CD4-positive, alpha-beta T cell treated with Interferon alpha-2 for 1 hour (primary cell): ENCODE measurements around the gene LIN7C.
"Not testable (repeated sequence)": the region's sequence is repeated elsewhere in the genome, so short reads cannot be mapped to it uniquely, and the experiment has no call there.

ENCODE experiments used
- DNase-seq, 2 donors: peaks; one replicate each; pipeline ENCODE4 v3.0.0-alpha.2; 2020 to 2022

The LIN7C gene

DNA sequence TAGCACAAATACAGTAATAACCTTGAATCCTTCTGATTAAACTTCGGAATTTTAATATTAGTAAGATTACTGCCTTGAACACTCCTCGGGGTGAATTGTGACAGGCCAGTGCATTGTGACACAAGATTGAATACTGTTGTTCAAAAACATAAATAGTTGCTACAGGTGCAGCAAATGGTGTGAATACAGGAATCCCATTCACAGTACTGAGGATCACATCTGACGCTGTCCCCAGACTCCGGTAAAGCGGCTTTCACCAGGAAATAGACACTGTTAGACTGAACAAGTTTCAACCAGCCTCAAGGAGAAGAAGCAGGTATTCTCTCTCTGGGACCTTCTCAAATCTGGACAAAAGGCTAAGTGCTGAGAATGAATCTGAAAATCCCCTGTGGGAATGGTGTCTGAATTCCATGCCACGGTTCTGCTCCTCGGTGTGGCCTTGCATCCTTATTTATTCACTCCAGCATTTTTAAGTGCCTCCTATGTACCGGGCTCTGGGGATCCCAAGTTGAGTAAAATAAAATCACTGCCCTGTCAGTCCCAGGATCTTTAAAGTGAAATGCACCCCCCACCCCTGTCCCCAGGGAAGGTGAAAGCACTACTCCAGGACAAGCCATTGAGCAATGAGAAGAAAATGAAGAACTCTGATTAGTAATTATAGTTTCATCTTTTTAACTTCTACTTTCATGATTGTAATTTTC is 37.4 kb downstream of the LIN7C start:
- DNase-seq: no peak

DNA sequence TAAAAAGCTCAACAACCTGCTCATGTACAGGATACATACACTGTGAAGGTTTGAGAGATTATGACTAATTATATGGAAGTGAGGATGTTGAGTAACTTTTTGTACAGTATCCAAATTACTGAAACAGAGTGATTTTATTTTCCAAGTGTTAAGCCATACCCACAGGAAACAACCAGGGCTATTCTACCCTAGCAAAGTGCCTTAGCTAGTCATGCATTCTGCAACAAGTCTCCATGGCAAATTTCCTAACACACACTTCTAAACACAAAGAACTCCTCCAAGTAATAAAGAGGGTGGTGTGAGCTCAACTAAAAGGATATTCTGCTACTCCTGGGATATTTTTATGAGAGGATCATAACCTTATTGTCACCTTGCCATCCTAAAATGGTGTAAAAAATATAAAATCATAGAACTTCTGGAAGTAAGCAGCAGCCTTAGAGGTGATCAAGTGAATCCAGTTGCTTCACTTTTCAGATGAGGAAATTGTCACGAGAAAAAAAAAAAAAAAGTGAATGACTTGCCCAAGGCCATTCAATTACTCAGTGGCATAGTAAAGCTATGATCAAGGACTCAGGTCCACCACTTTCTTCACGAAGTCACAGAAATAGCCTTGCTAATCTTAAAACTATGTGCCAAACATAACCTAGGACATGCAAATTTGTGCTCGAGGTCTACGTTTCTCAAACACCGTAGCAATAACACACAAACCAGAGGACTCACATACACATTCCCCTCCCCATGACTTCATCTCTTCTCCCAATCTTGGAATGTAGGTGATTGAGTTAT is 38.2 kb downstream of the LIN7C start:
- DNase-seq: no peak

DNA sequence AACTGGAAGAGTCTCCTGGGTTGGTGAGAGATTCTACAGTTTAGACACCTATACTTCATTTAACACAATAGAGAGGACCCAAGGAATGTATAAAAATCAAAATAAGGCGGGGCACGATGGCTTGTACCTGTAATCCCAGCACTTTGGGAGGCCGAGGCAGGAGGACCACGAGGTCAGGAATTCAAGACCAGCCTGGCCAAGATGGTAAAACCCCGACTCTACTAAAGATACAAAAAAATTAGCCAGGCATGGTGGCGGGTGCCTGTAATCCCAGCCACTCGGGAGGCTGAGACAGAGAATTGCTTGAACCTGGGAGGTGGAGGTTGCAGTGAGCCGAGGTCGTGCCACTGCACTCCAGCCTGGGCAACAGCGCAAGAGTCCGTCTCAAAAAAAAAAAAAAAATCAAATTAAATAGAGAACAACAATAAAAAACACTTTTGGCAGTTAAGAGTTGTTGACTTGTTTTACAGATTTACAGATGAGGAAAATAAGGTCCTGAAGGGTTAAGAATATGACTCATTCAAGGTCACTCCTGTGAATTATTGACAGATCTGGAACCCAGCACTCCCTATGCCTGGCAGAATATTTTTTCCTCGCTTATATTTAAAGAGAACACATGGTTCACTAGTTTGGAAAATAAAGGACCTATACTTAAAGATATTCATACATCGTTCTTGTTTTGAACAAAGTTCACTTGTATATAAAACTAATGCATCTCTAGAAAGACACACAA is 39.2 kb downstream of the LIN7C start:
- no peak for DNase-seq

GRCh38 chr11:27466363-27466762 is 40.2 kb downstream of the LIN7C start:
- DNase-seq: no peak

GRCh38 chr11:27465629-27466028 is 40.9 kb downstream of the LIN7C start:
- DNase-seq: no peak

DNA sequence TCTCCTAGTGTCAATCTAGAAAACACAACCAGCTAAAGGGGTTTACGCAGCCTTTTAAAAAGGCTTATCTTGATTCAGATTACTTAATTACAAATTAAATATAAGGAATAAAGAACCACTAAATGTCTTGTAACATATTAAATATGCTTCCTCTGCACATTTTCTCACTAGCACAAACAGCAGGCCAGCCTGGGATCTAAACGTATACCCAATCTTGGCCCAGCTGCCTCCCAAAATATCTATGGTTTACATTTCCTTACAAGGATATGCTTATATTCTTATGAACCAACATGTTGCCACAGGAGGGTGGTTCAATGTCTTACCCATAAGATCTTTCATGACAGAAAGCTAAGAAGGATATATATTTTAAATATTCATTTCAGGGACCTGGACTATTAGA is 41.7 kb downstream of the LIN7C start:
- no peak for DNase-seq

DNA sequence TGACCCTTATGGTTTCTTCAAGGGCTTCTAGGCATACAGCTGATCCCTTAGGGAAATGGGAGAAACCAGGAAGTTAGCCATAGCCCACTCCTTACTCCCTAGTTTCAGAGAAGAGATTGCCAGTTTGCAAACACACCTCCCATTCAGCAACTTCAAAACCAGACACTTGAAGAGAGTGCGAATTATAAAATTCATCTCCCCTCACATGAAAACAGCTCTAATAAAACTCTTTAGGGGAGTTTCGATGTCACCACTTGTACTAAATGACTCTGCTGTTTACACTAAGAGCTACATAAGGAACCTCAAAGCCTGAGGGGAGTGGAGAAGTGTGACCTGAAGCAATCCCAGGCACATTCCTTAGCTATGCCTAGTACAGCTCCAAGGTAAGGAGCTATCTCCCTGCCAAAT is 42.3 kb downstream of the LIN7C start:
- no peak for DNase-seq

- no peak for DNase-seq
These were observed 44.0 kb downstream of the LIN7C start for GRCh38 chr11:27462543-27462942.

DNA sequence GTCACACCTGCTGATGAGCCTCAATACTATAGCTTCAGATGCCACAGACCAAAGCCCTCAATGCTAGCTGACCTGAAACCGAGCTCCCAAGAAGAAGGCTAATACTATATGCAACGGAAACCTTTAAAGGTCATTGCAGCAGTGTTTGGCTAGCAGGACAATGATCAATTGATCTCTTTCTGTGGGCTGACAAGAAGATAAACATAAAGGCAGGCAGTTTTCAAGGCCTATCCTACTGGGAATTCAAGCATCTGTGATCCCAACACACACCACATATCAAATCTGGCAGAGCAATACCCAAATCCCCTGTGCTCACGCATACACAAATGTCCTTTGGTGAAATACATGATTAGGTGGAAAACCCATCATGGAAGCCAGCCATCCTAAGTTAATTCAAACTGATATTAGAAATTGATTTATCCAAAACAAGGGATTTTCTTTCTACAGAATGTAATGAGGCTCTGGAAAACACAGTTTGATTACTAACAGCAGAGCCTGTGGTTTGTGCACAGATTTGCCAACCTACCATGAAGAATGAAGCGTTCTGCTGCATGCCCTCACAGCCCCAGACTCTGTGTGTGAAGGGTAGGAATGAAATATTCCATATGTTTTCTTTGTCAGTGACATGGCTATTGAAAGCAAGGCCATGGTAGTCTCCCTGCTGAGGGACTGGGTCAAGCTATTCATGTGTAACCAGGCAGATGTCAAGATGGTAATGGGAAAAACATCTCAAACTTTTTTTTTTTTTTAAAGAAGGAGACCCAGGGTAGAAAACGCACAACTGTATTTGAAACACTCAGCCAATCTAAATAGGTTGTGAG is 46.2 kb downstream of the LIN7C start:
- DNase-seq: no peak

GRCh38 chr11:27459191-27459590 is 47.4 kb downstream of the LIN7C start:
- DNase-seq: no peak

DNA sequence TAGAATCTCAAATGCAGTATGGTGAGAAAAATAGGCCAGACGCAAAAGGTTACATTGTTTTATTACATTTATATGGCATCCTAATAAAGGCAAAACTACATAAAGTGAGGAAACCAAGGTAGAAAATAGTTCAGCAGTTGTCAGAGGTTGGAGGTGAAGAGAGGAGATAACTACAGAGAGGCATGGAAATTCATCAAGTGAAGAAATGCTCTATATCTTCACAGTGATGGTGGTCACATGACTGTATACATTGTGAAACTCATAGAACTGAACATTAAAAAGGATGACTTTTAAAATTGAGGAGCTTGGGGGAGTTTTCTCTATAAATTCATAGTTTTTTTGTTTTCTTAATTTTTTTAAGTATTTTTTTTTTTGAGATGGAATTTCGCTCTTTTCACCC is 48.4 kb downstream of the LIN7C start:
- DNase-seq: no peak

DNA sequence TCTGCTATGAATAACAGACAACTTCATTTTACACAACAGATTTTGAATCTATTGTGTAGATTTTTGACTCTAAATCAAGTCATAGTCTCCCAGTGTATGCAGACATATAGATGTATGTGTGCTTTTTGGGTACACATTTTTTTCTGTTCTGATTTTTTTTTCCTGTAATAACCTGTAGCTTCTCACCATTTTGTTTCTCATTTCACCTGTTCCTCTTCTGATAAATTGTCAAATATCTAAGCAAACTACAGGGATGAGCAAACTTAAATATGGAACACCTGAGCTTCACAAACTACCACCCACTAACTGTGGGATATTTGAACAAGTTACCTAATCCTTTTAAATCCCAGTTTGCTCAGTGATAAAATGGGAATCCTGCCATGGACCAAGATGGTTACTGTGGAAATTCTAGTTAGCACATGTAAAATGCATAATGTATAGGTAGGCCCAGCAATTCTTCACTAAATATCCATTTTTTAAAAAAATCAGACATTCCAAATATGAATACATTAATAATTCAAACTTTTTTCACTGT is 49.7 kb downstream of the LIN7C start:
- no peak for DNase-seq

DNA sequence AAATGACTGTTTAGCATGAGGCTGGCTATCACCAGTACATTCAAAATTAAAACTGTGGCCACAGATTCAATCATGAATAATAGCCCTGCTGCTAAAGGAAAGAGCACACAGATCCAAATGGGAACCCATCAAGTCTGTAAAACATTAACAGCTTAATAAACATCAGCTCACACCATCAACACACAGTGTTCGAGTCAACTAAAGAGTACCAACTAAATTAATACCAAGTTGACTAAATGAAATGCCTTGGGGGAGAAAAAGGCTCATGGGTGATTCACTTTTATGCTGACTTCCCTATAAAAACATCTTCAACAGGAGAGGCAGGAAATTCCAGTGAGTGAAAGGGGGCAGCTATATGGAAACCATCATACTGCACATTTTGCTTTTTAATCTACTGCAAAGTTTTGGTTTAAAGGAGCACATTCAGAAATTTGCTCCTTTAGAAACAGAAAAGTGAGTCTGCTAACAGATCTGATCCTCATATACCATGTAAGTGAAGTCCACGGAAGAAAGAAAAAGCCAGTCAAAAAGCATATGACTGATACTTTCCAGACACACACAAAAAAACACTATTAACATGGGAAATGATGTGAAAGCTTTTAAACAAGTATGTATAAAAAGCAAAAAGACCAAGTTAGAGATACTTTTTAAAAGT is 50.3 kb downstream of the LIN7C start:
- no peak for DNase-seq

- DNase-seq: no peak
These were observed 50.9 kb downstream of the LIN7C start for GRCh38 chr11:27455667-27456066.

DNA sequence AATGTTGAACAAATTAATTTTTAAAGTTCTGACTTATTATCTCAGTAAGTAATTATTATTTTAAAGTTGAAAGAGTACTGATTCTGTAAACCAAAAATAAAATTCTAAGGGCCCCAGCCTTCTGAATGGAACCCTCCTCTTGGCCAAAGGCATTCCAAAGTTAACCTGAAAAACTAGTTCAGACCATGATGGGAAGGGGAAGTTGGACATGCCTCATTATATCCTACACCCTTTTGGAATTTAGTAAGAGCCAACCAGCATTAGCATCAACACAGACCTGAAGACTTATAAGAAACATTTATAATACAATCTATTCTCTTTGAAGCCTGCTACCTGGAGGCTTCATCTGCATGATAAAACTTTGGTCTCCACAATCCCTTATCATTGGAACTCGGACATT is 52.9 kb downstream of the LIN7C start:
- no peak for DNase-seq

DNA sequence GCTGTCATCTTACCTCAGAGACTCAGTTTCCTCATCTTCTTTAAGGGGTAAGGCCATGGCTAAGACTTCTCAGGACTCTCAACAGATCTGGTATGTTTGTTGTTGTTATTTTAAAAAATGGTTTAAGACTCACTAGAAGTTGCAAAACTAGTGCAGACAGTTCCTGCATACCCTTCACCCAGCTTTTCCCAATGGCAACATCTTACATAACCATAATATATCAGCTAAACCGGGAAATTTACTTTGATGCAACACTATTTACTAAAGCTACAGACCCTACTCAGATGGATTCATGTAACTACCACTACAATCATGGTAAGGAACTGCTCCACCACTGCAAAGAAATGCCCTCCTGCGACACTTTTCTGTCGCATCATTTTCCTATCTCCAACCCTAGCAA is 54.4 kb downstream of the LIN7C start:
- no peak for DNase-seq

- no peak for DNase-seq
These were observed 55.2 kb downstream of the LIN7C start for GRCh38 chr11:27451244-27451965.

GRCh38 chr11:27448184-27448540 is 58.4 kb downstream of the LIN7C start:
- DNase-seq: not testable (repeated sequence)

DNA sequence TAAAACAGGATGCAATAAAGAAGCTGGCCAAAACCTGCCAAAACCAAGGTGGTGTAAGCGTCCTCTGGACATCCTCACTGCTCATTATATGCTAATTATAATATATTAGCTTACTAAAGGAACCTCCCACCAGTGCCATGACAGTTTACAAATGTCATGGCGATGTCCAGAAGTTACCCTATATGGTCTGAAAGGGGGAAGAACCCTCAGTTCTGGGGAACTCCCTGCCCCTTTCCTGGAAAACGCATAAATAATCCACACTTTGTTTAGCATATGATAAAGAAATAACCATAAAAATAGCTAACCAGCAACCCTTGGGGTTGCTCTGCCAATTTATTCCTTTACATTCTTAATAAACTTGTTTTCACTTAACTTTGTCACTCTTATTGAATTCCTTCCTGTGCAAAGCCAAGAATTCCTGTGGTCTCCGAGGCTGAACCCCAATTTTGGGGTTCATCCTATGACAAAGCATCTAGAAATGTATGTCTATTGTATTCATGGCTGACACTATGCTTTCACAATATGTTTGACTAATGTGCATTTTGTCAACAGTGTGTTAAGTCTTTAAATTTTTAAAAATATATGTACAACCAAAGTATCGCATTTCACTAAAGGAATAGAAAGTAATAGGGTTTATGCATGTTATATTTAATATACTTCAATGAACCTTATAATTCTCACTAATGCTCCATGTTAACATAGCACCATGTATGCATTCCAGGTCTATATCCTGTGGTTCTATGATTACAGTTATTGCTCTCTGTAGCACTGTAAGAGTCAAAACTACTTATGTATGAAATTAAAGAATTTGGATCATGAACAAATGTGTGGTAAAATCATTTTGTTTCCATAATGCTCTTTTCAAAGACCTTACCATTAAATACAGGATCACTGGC is 59.0 kb downstream of the LIN7C start:
- no peak for DNase-seq

DNA sequence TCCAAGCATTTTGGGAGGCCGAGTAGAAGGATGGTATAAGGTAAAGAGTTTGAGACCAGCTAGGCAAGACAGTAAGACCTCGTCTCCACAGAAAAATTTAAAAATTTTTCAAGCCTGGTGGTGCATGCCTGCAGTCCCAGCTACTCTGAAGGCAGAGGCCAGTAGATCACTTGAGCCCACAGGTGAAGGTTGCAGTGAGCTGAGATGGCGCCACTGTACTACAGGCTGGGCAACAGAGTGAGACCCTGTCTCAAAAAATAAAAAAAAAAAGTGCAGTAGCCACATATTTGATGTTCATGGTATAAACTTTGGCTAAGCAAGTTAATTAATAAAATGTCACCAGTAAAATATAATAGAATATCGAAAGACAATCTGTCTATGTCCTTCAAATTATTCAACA is 60.9 kb downstream of the LIN7C start:
- no peak for DNase-seq
